ENCODE measurements around the gene COQ8A. TPM values are rescaled to one million over a fixed set of nuclear protein-coding genes. Genes with fewer than 3 reads are reported as not detected.
"Not testable (repeated sequence)": the region's sequence is repeated elsewhere in the genome, so short reads cannot be mapped to it uniquely, and the experiment has no call there.

The COQ8A gene
- polyA plus RNA-seq, 6 donors from 2014 or later = 35.7 to 63.4 (median 53.9) TPM

GRCh38 chr1:226989085-226989920 lies 49.2 kb downstream of the COQ8A start:
- ATAC-seq (ENCODE audit: low read depth in 2 of 2) = peak; percentile 30 to 48
- H3K27ac Mint-ChIP-seq = peak overlapping the region; percentile 57 to 94 (median 80)
- no peak for DNase-seq
- peaks cover 0 to 16% of the 10 kb centered on the region in 2 donors for H3K36me3 Mint-ChIP-seq
- H3K27me3 Mint-ChIP-seq = no peaks in the 10 kb centered on the region
- H3K9me3 Mint-ChIP-seq = no peaks in the 10 kb centered on the region
- peak overlapping the region in 7 of 8 donors; percentile 0 to 82 (median 59) for H3K4me3 Mint-ChIP-seq
- peaks cover 16 to 33% (median 19%) of the 10 kb centered on the region in 3 donors for H3K4me1 Mint-ChIP-seq

DNA sequence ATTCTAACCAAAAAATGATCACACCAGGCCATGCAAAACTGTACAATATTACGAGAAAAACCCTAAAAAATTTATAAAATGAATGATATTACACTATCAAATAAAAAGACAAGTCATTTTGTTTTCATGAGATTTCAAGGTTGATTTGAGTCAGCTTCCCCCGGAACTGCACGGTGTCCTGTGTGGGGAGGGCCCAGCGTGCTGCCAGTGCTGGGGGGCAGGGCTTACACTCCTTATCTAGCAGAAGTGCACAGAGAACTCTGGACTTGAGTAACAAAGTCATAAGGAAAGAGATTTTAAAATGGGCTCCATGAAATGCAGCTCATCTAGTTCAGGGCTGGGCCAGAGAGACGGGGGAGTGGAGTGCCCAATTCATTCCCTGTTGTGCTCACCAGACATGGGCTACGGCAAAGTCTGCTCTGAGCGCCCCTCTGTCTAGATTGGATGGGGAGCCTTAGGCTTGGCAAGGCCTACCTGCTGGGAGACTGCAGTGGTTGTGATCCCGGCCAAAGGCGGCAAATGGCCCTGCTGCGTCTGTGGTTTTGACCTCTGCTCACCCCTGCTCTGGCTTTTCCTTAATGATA lies 50.1 kb downstream of the COQ8A start:
- DNase-seq (no peak), ATAC-seq (ENCODE audit: low read depth in 2 of 2) (peak; percentile 84 to 87)
- H3K36me3 Mint-ChIP-seq = peaks cover 0 to 16% of the 10 kb centered on the region in 2 donors
- H3K4me1 Mint-ChIP-seq = peaks cover 16 to 33% (median 19%) of the 10 kb centered on the region in 3 donors
- peak overlapping the region; percentile 57 to 94 (median 80) for H3K27ac Mint-ChIP-seq
- H3K4me3 Mint-ChIP-seq = peak overlapping the region in 5 of 8 donors; percentile 57 to 82 (median 76)
- H3K27me3 Mint-ChIP-seq = no peaks in the 10 kb centered on the region
- H3K9me3 Mint-ChIP-seq = no peaks in the 10 kb centered on the region

- H3K27ac Mint-ChIP-seq = no peak overlapping the region
- H3K27me3 Mint-ChIP-seq = no peaks in the 10 kb centered on the region
- no peaks in the 10 kb centered on the region for H3K9me3 Mint-ChIP-seq
- H3K36me3 Mint-ChIP-seq = peaks cover 0 to 4% of the 10 kb centered on the region in 2 donors
- no peak overlapping the region for H3K4me3 Mint-ChIP-seq
- H3K4me1 Mint-ChIP-seq = peaks cover 16 to 33% (median 19%) of the 10 kb centered on the region in 3 donors
- DNase-seq = no peak
- ATAC-seq (ENCODE audit: low read depth in 2 of 2) = no peak
These were observed 51.8 kb downstream of the COQ8A start for GRCh38 chr1:226991920-226992319.

GRCh38 chr1:226993814-226994585 lies 53.9 kb downstream of the COQ8A start:
- ATAC-seq (ENCODE audit: low read depth in 2 of 2) = no peak
- H3K4me3 Mint-ChIP-seq = peak overlapping the region in 1 of 8 donors; percentile 14

DNA sequence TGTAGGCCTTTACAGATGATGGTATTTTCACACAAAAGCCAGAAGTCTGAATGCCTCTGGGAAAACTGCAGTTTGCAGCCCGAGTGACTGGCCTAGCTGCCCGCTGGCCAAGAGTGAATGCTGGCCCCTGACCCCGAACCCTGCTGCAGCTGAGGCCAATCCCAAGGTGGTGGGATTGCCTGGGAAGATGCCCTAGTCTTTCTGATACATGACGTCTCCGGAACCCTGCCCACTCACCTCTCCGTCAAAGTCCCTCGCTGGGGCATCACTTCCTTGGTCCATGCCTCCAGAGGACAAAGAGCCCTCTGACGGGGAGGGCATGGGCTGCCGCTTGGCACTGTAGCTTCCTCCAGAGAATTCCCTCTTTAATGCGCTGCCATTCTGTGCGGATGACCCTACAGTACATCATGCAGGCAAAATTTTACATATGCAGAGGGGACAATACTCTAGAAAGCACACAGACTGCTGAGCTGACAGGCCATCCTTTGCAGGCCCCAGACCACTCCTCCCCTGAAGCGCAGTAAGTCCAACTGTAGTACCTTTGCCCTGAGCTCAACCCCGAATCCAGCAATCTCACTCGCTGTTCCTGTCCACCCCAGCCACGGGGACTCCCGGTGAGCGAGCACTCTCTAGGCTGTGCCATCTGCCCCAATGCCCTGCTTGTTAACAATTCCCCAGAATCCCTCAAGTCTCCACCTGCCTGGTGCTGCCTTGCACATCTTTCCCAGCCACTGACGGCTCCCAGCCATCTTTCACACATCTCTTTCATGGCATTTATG lies 54.7 kb downstream of the COQ8A start:
- ATAC-seq (ENCODE audit: low read depth in 2 of 2) (no peak), DNase-seq (no peak)
- Mint-ChIP-seq H3K36me3 (no peaks in the 10 kb centered on the region), H3K27ac (peak overlapping the region in 2 of 6 donors; percentile 9 to 62), H3K4me1 (peaks cover 9 to 12% (median 11%) of the 10 kb centered on the region in 3 donors), H3K9me3 (peaks cover 0 to under 1% (median 0%) of the 10 kb centered on the region in 7 donors), H3K27me3 (peaks cover 0 to 7% (median 0%) of the 10 kb centered on the region in 3 donors), H3K4me3 (no peak overlapping the region)

More at GRCh38 chr1:226993814-226994585, 53.9 kb downstream of the COQ8A start:
- Mint-ChIP-seq H3K9me3 (no peaks in the 10 kb centered on the region), H3K4me1 (peaks cover 16 to 19% (median 19%) of the 10 kb centered on the region in 3 donors), H3K27ac (no peak overlapping the region), H3K27me3 (peaks cover 0 to 7% (median 0%) of the 10 kb centered on the region in 3 donors), H3K36me3 (no peaks in the 10 kb centered on the region)
- DNase-seq = no peak

GRCh38 chr1:226995365-226996332 lies 55.6 kb downstream of the COQ8A start:
- Mint-ChIP-seq H3K36me3 (no peaks in the 10 kb centered on the region), H3K27ac (no peak overlapping the region), H3K4me3 (no peak overlapping the region), H3K4me1 (peaks cover under 1 to 4% (median 3%) of the 10 kb centered on the region in 3 donors), H3K27me3 (peaks cover 0 to 7% (median 0%) of the 10 kb centered on the region in 3 donors), H3K9me3 (peaks cover 0 to 5% (median 0%) of the 10 kb centered on the region in 7 donors)
- DNase-seq (no peak), ATAC-seq (ENCODE audit: low read depth in 2 of 2) (no peak)

DNA sequence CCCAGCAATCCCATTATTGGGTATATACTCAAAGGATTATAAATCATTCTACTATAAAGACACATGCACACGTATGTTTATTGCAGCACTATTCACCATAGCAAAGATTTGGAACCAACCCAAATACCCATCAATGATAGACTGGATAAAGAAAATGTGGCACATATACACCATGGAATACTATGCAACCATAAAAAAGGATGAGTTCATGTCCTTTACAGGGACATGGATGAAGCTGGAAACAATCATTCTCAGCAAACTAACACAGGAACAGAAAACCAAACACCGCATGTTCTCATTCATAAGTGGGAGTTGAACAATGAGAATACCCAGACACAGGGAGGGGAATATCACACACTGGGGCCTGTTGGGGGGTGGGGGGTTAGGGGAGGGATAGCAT lies 59.5 kb downstream of the COQ8A start:
- H3K27ac Mint-ChIP-seq; H3K4me1 Mint-ChIP-seq; H3K27me3 Mint-ChIP-seq; ATAC-seq (ENCODE audit: low read depth in 2 of 2); H3K4me3 Mint-ChIP-seq; DNase-seq; H3K9me3 Mint-ChIP-seq; H3K36me3 Mint-ChIP-seq: not testable (repeated sequence)

- Mint-ChIP-seq H3K9me3 (peaks cover 0 to 5% (median 0%) of the 10 kb centered on the region in 7 donors), H3K27me3 (peaks cover 0 to 3% (median 0%) of the 10 kb centered on the region in 3 donors), H3K4me1 (no peaks in the 10 kb centered on the region), H3K27ac (no peak overlapping the region), H3K36me3 (no peaks in the 10 kb centered on the region), H3K4me3 (no peak overlapping the region)
- no peak for ATAC-seq (ENCODE audit: low read depth in 2 of 2)
- no peak for DNase-seq
These were observed 62.5 kb downstream of the COQ8A start for GRCh38 chr1:227002531-227003049.

GRCh38 chr1:227003165-227003564 lies 63.1 kb downstream of the COQ8A start:
- Mint-ChIP-seq H3K27me3 (no peaks in the 10 kb centered on the region), H3K4me1 (no peaks in the 10 kb centered on the region), H3K4me3 (peak overlapping the region in 1 of 8 donors; percentile 68), H3K27ac (no peak overlapping the region), H3K9me3 (peaks cover 0 to 5% (median 0%) of the 10 kb centered on the region in 7 donors), H3K36me3 (no peaks in the 10 kb centered on the region)
- DNase-seq = no peak
- no peak for ATAC-seq (ENCODE audit: low read depth in 2 of 2)

GRCh38 chr1:227004796-227005195 lies 64.7 kb downstream of the COQ8A start:
- ATAC-seq (ENCODE audit: low read depth in 2 of 2) = no peak
- H3K36me3 Mint-ChIP-seq = no peaks in the 10 kb centered on the region
- H3K4me1 Mint-ChIP-seq = no peaks in the 10 kb centered on the region
- DNase-seq = no peak
- no peaks in the 10 kb centered on the region for H3K27me3 Mint-ChIP-seq
- peaks cover 0 to 5% (median 0%) of the 10 kb centered on the region in 7 donors for H3K9me3 Mint-ChIP-seq
- H3K27ac Mint-ChIP-seq = peak overlapping the region in 1 of 6 donors; percentile 67
- H3K4me3 Mint-ChIP-seq = no peak overlapping the region

DNA sequence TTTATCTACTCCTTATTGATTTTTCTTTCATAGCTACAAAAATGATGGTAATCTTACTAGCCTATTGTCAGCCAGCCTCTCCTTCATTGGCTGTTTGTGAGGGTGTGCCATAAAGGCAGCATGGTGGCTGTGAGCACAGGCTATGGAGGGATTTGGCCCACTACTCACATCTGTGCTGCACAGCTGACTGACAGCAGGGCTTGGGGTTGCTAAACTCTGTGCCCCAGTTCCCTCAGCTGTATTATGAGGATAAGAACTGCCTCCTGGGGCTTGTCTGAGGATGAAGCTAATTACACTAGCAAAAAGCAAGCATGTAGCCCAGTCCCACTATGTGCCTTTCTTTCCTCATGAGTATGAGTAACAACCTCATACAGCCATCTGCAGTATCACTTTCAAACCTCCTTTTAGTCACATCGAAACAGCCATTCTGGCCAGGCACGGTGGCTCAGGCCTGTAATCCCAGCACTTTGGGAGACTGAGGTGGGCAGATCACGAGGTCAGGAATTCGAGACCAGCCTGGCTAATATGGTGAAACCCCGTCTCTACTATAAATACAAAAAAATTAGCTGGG lies 66.2 kb downstream of the COQ8A start:
- ATAC-seq (ENCODE audit: low read depth in 2 of 2) (no peak), DNase-seq (no peak)
- Mint-ChIP-seq H3K4me3 (no peak overlapping the region), H3K27ac (no peak overlapping the region), H3K36me3 (no peaks in the 10 kb centered on the region), H3K9me3 (no peaks in the 10 kb centered on the region), H3K4me1 (no peaks in the 10 kb centered on the region), H3K27me3 (no peaks in the 10 kb centered on the region)

Data from naive B cell (primary cell).